CD14-positive monocyte (primary cell): ENCODE results near the gene PHLDA2. TPM values are rescaled to one million over a fixed set of nuclear protein-coding genes. Genes with fewer than 3 reads are reported as not detected.

Experiments used
- DNase-seq, 3 donors: peaks; one replicate each; pipeline ENCODE4 v3.0.0-alpha.2; 2011 to 2022
- H2AFZ ChIP-seq: 2 replicates; pipeline ENCODE4 v1.6.0; 2012; ENCODE audit warnings: mild to moderate bottlenecking, low read depth, low read length, inconsistent platforms; ENCODE audit not compliant: insufficient read depth, poor library complexity, severe bottlenecking
- H3K27ac ChIP-seq, 2 donors: 1 replicate in 1 of 2; 2 replicates in 1 of 2; pipeline ENCODE4 v1.5.1; 2012 to 2013; ENCODE audit warnings: low read length in 2 of 2, control low read depth in 1 of 2, inconsistent platforms in 1 of 2, low read depth in 1 of 2, mild to moderate bottlenecking in 1 of 2
- H3K27me3 ChIP-seq, 2 donors: one replicate each; pipeline versions ENCODE4 v1.6.0 to v1.6.1; 2011 to 2013; ENCODE audit warnings: low read length in 2 of 2; ENCODE audit not compliant: control insufficient read depth in 2 of 2, insufficient read depth in 2 of 2
- H3K36me3 ChIP-seq, 2 donors: replicated peaks in 1 of 2; 1 replicate in 1 of 2; 2 replicates in 1 of 2; pipeline versions ENCODE4 v1.5.1 to v1.6.1; 2012 to 2013; ENCODE audit warnings: low read length in 2 of 2, control low read depth in 1 of 2, inconsistent platforms in 1 of 2, mild to moderate bottlenecking in 1 of 2; ENCODE audit not compliant: insufficient read depth in 2 of 2, control insufficient read depth in 1 of 2
- H3K4me1 ChIP-seq, 2 donors: 1 replicate in 1 of 2; 2 replicates in 1 of 2; pipeline versions ENCODE4 v1.5.1 to v1.6.1; 2012 to 2013; ENCODE audit warnings: low read length in 2 of 2, control low read depth in 1 of 2, inconsistent platforms in 1 of 2, mild to moderate bottlenecking in 1 of 2, moderate library complexity in 1 of 2; ENCODE audit not compliant: insufficient read depth in 2 of 2, control insufficient read depth in 1 of 2
- H3K4me2 ChIP-seq: replicated peaks from 2 replicates; pipeline ENCODE3; 2012; ENCODE audit warnings: low read length, moderate library complexity, mild to moderate bottlenecking; ENCODE audit not compliant: poor library complexity, severe bottlenecking; ENCODE audit errors: extremely low read depth
- H3K4me3 ChIP-seq, 3 experiments: fragments of 200-600 bp in 1 of 3; sonication (generic) in 1 of 3; replicated peaks in 1 of 3; 1 replicate in 2 of 3; 2 replicates in 1 of 3; pipeline ENCODE4 v1.5.1; 2011 to 2013; ENCODE audit warnings: low read length in 3 of 3, mild to moderate bottlenecking in 3 of 3, control low read depth in 2 of 3, low read depth in 2 of 3, inconsistent platforms in 1 of 3, moderate library complexity in 1 of 3
- H3K79me2 ChIP-seq: 2 replicates; pipeline ENCODE4 v1.6.0; 2012; ENCODE audit warnings: mild to moderate bottlenecking, control low read depth, inconsistent platforms, low read length, moderate library complexity; ENCODE audit not compliant: insufficient read depth
- H3K9ac ChIP-seq: 2 replicates; pipeline ENCODE4 v1.6.0; 2017; ENCODE audit warnings: low read length, mild to moderate bottlenecking; ENCODE audit not compliant: insufficient read depth, poor library complexity, severe bottlenecking
- H3K9me3 ChIP-seq, 2 donors: replicated peaks in 1 of 2; 1 replicate in 1 of 2; 2 replicates in 1 of 2; pipeline versions ENCODE4 v1.5.1 to v1.6.1; 2012 to 2013; ENCODE audit warnings: low read length in 2 of 2, control low read depth in 1 of 2; ENCODE audit not compliant: control insufficient read depth in 1 of 2, insufficient read depth in 1 of 2
- H4K20me1 ChIP-seq: 2 replicates; pipeline ENCODE4 v1.6.0; 2012; ENCODE audit warnings: mild to moderate bottlenecking, low read length, control low read depth, moderate library complexity; ENCODE audit not compliant: insufficient read depth
- H3K27ac Mint-ChIP-seq, 7 donors: one replicate each; pipeline ENCODE4 v1.8.0; 2020; ENCODE audit warnings: mild to moderate bottlenecking in 7 of 7, mixed read lengths in 7 of 7, moderate library complexity in 6 of 7, inconsistent platforms in 2 of 7
- H3K27me3 Mint-ChIP-seq, 3 donors: one replicate each; pipeline ENCODE4 v1.8.0; 2021 to 2022; ENCODE audit warnings: low read depth in 3 of 3, mild to moderate bottlenecking in 3 of 3, mixed read lengths in 3 of 3, moderate library complexity in 3 of 3, inconsistent platforms in 1 of 3
- H3K36me3 Mint-ChIP-seq, 2 donors: one replicate each; pipeline ENCODE4 v1.8.0; 2020; ENCODE audit warnings: mixed read lengths in 2 of 2, inconsistent platforms in 1 of 2, mild to moderate bottlenecking in 1 of 2
- H3K4me1 Mint-ChIP-seq: one replicate; pipeline ENCODE4 v1.8.0; 2020; ENCODE audit warnings: mild to moderate bottlenecking, mixed read lengths
- H3K4me3 Mint-ChIP-seq, 2 donors: one replicate each; pipeline ENCODE4 v1.8.0; 2020; ENCODE audit warnings: mild to moderate bottlenecking in 2 of 2, mixed read lengths in 2 of 2, moderate library complexity in 1 of 2
- H3K9me3 Mint-ChIP-seq, 7 donors: one replicate each; pipeline ENCODE4 v1.8.0; 2020 to 2022; ENCODE audit warnings: mixed read lengths in 7 of 7, mild to moderate bottlenecking in 6 of 7, moderate library complexity in 6 of 7, inconsistent platforms in 2 of 7
- WGBS: methylation state at CpG from one replicate; pipeline ENCODE4 v1.1.5; 2013; ENCODE audit warnings: missing lambda C conversion rate; ENCODE audit not compliant: insufficient coverage; 5-methylcytosine and 5-hydroxymethylcytosine counted together
- intact Hi-C, 2 donors: fragments of 100-400 bp; cut with micrococcal nuclease; formaldehyde crosslinking; loops; one replicate each; pipeline versions ENCODE4 v1.15.0 to v1.15.1; 2023
- polyA plus RNA-seq, 3 donors: library from polyadenylated mRNA; depleted of rRNA in 1 of 3; unstranded in 2 of 3; stranded (reverse) in 1 of 3; fragments of 300-500 nt in 2 of 3; fragments of >200 nt in 1 of 3; fragmentation: Illumina TruSeq in 2 of 3; gene quantifications; 1 replicate in 2 of 3; 2 replicates in 1 of 3; pipeline ENCODE4 v1.2.3, GENCODE V29; 2012 to 2021
- TF ChIP-seq, protein P1 (sequence below): fragments of 200-600 bp; IDR thresholded peaks from one replicate; pipeline ENCODE4 v1.8.0; 2022; ENCODE audit warnings: antibody characterized with exemption, mild to moderate bottlenecking

PHLDA2 gene
- polyA plus RNA-seq, 3 donors, result 2.6 to 54.5 (median 4.7) TPM

DNA sequence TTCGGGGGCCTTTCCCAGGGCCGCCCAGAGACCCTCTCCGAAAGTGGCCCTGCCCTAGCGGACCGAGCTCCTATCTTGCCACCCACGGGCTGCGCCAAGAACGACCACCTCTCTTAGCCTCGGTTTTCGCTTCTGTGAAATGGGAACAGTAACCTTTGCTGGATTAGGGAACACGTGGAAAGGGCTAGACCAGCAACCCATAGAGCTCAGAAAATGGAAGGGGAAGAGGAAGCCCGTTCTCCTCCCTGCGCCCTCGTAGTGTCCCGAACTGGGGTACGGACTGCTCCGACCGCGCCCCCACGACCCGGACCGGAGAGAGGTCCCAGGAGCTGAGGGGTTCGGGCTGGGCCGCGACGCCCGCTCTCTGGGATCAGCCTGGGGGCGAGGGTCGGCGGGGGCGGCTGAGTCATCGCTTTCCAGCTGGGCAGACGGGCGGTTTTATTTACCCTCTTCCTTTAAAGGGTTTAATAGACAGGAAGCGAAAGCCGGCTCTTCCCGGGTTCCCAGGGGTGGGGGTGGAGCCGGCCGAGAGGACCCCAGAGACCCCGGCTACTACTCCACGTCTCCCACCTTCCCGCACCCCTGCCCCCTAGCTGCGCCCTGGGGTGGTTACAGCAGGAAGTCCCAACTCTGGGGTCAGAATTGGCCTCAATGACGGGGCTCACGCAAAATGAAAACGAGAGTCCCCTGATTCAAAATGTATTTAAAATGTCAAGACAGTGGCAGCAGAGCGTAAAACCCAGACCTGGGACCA, 907 bp upstream of the PHLDA2 start:
- Histone ChIP-seq H2AFZ (peak overlapping the region; percentile 38), H4K20me1 (peaks cover 17% of the 10 kb centered on the region), H3K36me3 (no peaks in the 10 kb centered on the region), H3K9me3 (peaks cover 2 to 14% of the 10 kb centered on the region in 2 donors), H3K4me1 (peaks cover 50 to 66% of the 10 kb centered on the region in 2 donors), H3K27ac (peak overlapping the region; percentile 61 to 92), H3K79me2 (no peaks in the 10 kb centered on the region), H3K9ac (peak overlapping the region; percentile 81), H3K4me3 (peak overlapping the region; percentile 38 to 73 (median 63)), H3K27me3 (peaks cover 8 to 32% of the 10 kb centered on the region in 2 donors), H3K4me2 (peak overlapping the region; percentile 85)
- peaks cover 0 to 14% (median 7%) of the 10 kb centered on the region in 7 donors for H3K9me3 Mint-ChIP-seq
- H3K4me1 Mint-ChIP-seq, result peaks cover 41% of the 10 kb centered on the region
- TF ChIP-seq, protein P1, sequence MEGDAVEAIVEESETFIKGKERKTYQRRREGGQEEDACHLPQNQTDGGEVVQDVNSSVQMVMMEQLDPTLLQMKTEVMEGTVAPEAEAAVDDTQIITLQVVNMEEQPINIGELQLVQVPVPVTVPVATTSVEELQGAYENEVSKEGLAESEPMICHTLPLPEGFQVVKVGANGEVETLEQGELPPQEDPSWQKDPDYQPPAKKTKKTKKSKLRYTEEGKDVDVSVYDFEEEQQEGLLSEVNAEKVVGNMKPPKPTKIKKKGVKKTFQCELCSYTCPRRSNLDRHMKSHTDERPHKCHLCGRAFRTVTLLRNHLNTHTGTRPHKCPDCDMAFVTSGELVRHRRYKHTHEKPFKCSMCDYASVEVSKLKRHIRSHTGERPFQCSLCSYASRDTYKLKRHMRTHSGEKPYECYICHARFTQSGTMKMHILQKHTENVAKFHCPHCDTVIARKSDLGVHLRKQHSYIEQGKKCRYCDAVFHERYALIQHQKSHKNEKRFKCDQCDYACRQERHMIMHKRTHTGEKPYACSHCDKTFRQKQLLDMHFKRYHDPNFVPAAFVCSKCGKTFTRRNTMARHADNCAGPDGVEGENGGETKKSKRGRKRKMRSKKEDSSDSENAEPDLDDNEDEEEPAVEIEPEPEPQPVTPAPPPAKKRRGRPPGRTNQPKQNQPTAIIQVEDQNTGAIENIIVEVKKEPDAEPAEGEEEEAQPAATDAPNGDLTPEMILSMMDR, result no peak
- WGBS, result 5% methylated on average over 35 of the region's 47 CpGs
- H3K27me3 Mint-ChIP-seq, result peaks cover 32 to 56% (median 40%) of the 10 kb centered on the region in 3 donors
- H3K4me3 Mint-ChIP-seq, result peak overlapping the region; percentile 87 to 92
- intact Hi-C loops, result loop anchor here (2.0 to 5.0 kb wide), 3 partner anchors 31 to 62 kb away; partner anchors contain the start of gene NAP1L4 (in 2 of the 2)
- H3K27ac Mint-ChIP-seq, result peak overlapping the region; percentile 92 to 97 (median 96)
- DNase-seq, result peak; percentile 65 to 81 (median 72)
- peaks cover 4 to 12% of the 10 kb centered on the region in 2 donors for H3K36me3 Mint-ChIP-seq

DNA sequence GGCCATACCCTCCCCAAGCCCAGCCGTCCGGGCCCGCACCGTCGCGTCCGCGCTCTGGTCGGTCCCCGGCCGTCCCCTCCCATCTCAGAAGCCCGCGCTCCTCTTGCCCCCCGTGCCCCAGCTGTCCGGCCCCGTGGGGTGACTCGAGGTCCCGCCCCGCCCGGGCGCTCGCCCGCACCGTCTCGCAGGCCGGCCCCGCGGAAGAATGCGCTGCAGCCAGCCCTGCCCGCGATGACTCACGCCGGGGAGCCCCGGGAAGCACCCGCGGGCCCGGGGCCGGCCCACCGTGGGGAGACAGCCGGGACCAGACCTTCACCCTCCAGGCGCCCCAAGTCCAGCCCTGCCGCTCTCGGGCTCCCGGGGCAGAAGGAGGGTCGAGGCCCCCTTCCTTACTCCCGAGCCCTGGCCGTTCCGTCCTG, 320 bp upstream of the PHLDA2 start:
- Mint-ChIP-seq H3K4me1 (peaks cover 41% of the 10 kb centered on the region), H3K27ac (peak overlapping the region; percentile 92 to 97 (median 96)), H3K4me3 (peak overlapping the region; percentile 87 to 92), H3K36me3 (peaks cover 4 to 12% of the 10 kb centered on the region in 2 donors), H3K9me3 (peaks cover 0 to 14% (median 7%) of the 10 kb centered on the region in 7 donors), H3K27me3 (peaks cover 32 to 57% (median 40%) of the 10 kb centered on the region in 3 donors)
- H3K4me2 ChIP-seq, result peak overlapping the region; percentile 85
- peaks cover 17% of the 10 kb centered on the region for H4K20me1 ChIP-seq
- peaks cover 2 to 14% of the 10 kb centered on the region in 2 donors for H3K9me3 ChIP-seq
- TF ChIP-seq, protein P1, result no peak
- H3K4me1 ChIP-seq, result peaks cover 50 to 66% of the 10 kb centered on the region in 2 donors
- intact Hi-C loops, result loop anchor here in 1 of 2 donors (2.0 kb wide), 1 partner anchor 31 kb away; no protein-coding TSS in a partner anchor
- DNase-seq, result peak; percentile 79 to 93 (median 87)
- WGBS, result under 1% methylated on average over 48 of the region's 48 CpGs
- no peak overlapping the region for H2AFZ ChIP-seq
- H3K4me3 ChIP-seq, result peak overlapping the region; percentile 38 to 73 (median 63)
- no peaks in the 10 kb centered on the region for H3K36me3 ChIP-seq
- H3K9ac ChIP-seq, result peak overlapping the region; percentile 81
- H3K27ac ChIP-seq, result peak overlapping the region; percentile 61 to 92
- H3K79me2 ChIP-seq, result no peaks in the 10 kb centered on the region
- H3K27me3 ChIP-seq, result peaks cover 8 to 32% of the 10 kb centered on the region in 2 donors
